PC-9 (cell line): ENCODE data around the gene PEF1. TPM values are rescaled to one million over a fixed set of nuclear protein-coding genes. Genes with fewer than 3 reads are reported as not detected.

ENCODE experiments used
- BruUV-seq: library from RNA; stranded (reverse); fragments of 400-500 nt; replicated peaks from 2 replicates; lab custom pipeline; 2021; lab: Mats Ljungman, UMichigan
- CTCF ChIA-PET: fragments of 300-600 bp; sonication (Branson Sonifier 250); formaldehyde crosslinking; loops from one replicate; lab custom pipeline; 2022; ENCODE audit warnings: antibody characterized with exemption; lab: Charles Lee
- POLR2A ChIA-PET: fragments of 300-600 bp; sonication (Branson Sonifier 250); formaldehyde crosslinking; loops from one replicate; lab custom pipeline; 2022; ENCODE audit warnings: antibody characterized with exemption; ENCODE audit not compliant: unreplicated experiment; lab: Charles Lee
- DNase-seq, 2 experiments: peaks; one replicate each; pipeline versions ENCODE4 v3.0.0 to v3.0.0-alpha.2; 2015 to 2022; ENCODE audit warnings: mixed read lengths in 1 of 2
- H2AFZ ChIP-seq: fragments of 200-600 bp; sonication (generic); 2 replicates; pipeline ENCODE4 v1.8.1; 2017; ENCODE audit warnings: antibody characterized with exemption
- H3F3A ChIP-seq: fragments of 200-600 bp; sonication (generic); 2 replicates; pipeline ENCODE4 v1.8.1; 2017; ENCODE audit warnings: antibody characterized with exemption, mild to moderate bottlenecking, low read depth; ENCODE audit not compliant: insufficient read depth
- H3K27ac ChIP-seq: fragments of 200-600 bp; sonication (generic); 2 replicates; pipeline ENCODE4 v1.6.1; 2016; ENCODE audit warnings: mixed run types
- H3K27me3 ChIP-seq: fragments of 200-600 bp; sonication (generic); 2 replicates; pipeline ENCODE4 v1.6.1; 2016; ENCODE audit warnings: low read depth, mixed run types; ENCODE audit not compliant: insufficient read depth
- H3K36me3 ChIP-seq: fragments of 200-600 bp; sonication (generic); 2 replicates; pipeline ENCODE4 v1.6.1; 2016; ENCODE audit warnings: low read depth, mixed run types
- H3K4me1 ChIP-seq: fragments of 200-600 bp; sonication (generic); replicated peaks from 2 replicates; pipeline ENCODE4 v1.6.1; 2016; ENCODE audit warnings: mixed run types; ENCODE audit not compliant: insufficient read depth
- H3K4me2 ChIP-seq: fragments of 200-600 bp; sonication (generic); 2 replicates; pipeline ENCODE4 v1.6.1; 2017; ENCODE audit warnings: mixed run types
- H3K4me3 ChIP-seq: fragments of 200-600 bp; sonication (generic); 2 replicates; pipeline ENCODE4 v1.6.1; 2016; ENCODE audit warnings: mixed run types
- H3K79me2 ChIP-seq: fragments of 200-600 bp; sonication (generic); 2 replicates; pipeline ENCODE4 v1.6.1; 2017; ENCODE audit warnings: low read depth, mixed run types
- H3K9me2 ChIP-seq: fragments of 200-600 bp; sonication (generic); 2 replicates; pipeline ENCODE4 v1.8.1; 2017; ENCODE audit warnings: mild to moderate bottlenecking; ENCODE audit not compliant: insufficient read depth
- H3K9me3 ChIP-seq: fragments of 200-600 bp; sonication (generic); 2 replicates; pipeline ENCODE4 v1.8.1; 2016; ENCODE audit warnings: low read depth; ENCODE audit not compliant: insufficient read depth
- H4K20me1 ChIP-seq: fragments of 200-600 bp; sonication (generic); 2 replicates; pipeline ENCODE4 v1.8.1; 2017; ENCODE audit not compliant: insufficient read depth
- CTCF ChIP-seq: fragments of 200-600 bp; sonication (generic); conservative IDR thresholded peaks from 2 replicates; pipeline ENCODE4 v1.6.1; 2017; ENCODE audit warnings: mixed run types, antibody characterized with exemption, mild to moderate bottlenecking, moderate library complexity
- EZH2 ChIP-seq: fragments of 200-600 bp; sonication (generic); IDR thresholded peaks from 2 replicates; pipeline ENCODE4 v1.8.0; 2017; ENCODE audit warnings: antibody characterized with exemption, low read depth
- intact Hi-C: fragments of 100-400 bp; cut with micrococcal nuclease; formaldehyde crosslinking; loops from one replicate; pipeline ENCODE4 v1.10.0; 2022; ENCODE audit not compliant: unreplicated experiment
- total RNA-seq: library from RNA; stranded (reverse); gene quantifications from 2 replicates; pipeline ENCODE4 v1.2.3, GENCODE V29; 2021

PEF1 gene
- total RNA-seq, 1 experiment from 2014 or later = 40.3 TPM

GRCh38 chr1:31623365-31623764, 21.3 kb downstream of the PEF1 start:
- H3K27ac ChIP-seq = no peak overlapping the region
- no peaks in the 10 kb centered on the region for H3K4me1 ChIP-seq
- H3K4me3 ChIP-seq = no peak overlapping the region
- H3K36me3 ChIP-seq = peaks cover 4% of the 10 kb centered on the region; the same call in 1 of the 2 replicates
- H4K20me1 ChIP-seq = no peaks in the 10 kb centered on the region
- no peaks in the 10 kb centered on the region for H3K9me2 ChIP-seq
- intact Hi-C loops = no loop called here
- ChIA-PET CTCF (no interaction called here), POLR2A (interaction anchor here (0.7 kb wide), 1 partner anchor 26 kb away, joined by 5 read pairs; no protein-coding TSS in a partner anchor)
- H3F3A ChIP-seq = peaks cover 6% of the 10 kb centered on the region; the same call in 1 of the 2 replicates
- BruUV-seq = no TSS peak
- H3K4me2 ChIP-seq = no peak overlapping the region
- H2AFZ ChIP-seq = no peak overlapping the region
- H3K79me2 ChIP-seq = no peaks in the 10 kb centered on the region
- H3K27me3 ChIP-seq = no peaks in the 10 kb centered on the region
- TF ChIP-seq EZH2 (no peak), CTCF (no peak)
- H3K9me3 ChIP-seq = no peaks in the 10 kb centered on the region
- no peak for DNase-seq

GRCh38 chr1:31621847-31622730, 22.6 kb downstream of the PEF1 start:
- TF ChIP-seq EZH2 = no peak
- Histone ChIP-seq H2AFZ (no peak overlapping the region), H4K20me1 (no peaks in the 10 kb centered on the region), H3K27ac (no peak overlapping the region), H3K27me3 (no peaks in the 10 kb centered on the region), H3K4me3 (no peak overlapping the region), H3K36me3 (no peaks in the 10 kb centered on the region), H3K4me2 (no peak overlapping the region), H3F3A (peaks cover 6% of the 10 kb centered on the region; the same call in 1 of the 2 replicates), H3K9me2 (no peaks in the 10 kb centered on the region), H3K79me2 (no peaks in the 10 kb centered on the region), H3K9me3 (no peaks in the 10 kb centered on the region), H3K4me1 (no peaks in the 10 kb centered on the region)
- BruUV-seq = no TSS peak
- ChIA-PET POLR2A (no interaction called here), CTCF (no interaction called here)
- no peak for DNase-seq
- intact Hi-C loops = no loop called here

GRCh38 chr1:31621498-31621820, 23.2 kb downstream of the PEF1 start:
- Histone ChIP-seq H4K20me1 (no peaks in the 10 kb centered on the region), H3K36me3 (no peaks in the 10 kb centered on the region), H3K4me3 (no peak overlapping the region), H3K9me2 (no peaks in the 10 kb centered on the region), H3K79me2 (no peaks in the 10 kb centered on the region), H3F3A (peaks cover 6% of the 10 kb centered on the region; the same call in 1 of the 2 replicates), H3K27ac (no peak overlapping the region), H3K9me3 (no peaks in the 10 kb centered on the region), H3K27me3 (no peaks in the 10 kb centered on the region), H2AFZ (no peak overlapping the region), H3K4me1 (no peaks in the 10 kb centered on the region), H3K4me2 (no peak overlapping the region)
- DNase-seq = no peak
- ChIA-PET CTCF (interaction anchor here (0.6 kb wide), 1 partner anchor 341 kb away, joined by 8 read pairs; no protein-coding TSS in a partner anchor), POLR2A (no interaction called here)
- intact Hi-C loops = no loop called here
- BruUV-seq = no TSS peak
- no peak for TF ChIP-seq EZH2
- TF ChIP-seq CTCF = no peak
